Measurements from ENCODE around the gene ZNF804A.
"Not testable (repeated sequence)": the region's sequence is repeated elsewhere in the genome, so short reads cannot be mapped to it uniquely, and the experiment has no call there.

DNA sequence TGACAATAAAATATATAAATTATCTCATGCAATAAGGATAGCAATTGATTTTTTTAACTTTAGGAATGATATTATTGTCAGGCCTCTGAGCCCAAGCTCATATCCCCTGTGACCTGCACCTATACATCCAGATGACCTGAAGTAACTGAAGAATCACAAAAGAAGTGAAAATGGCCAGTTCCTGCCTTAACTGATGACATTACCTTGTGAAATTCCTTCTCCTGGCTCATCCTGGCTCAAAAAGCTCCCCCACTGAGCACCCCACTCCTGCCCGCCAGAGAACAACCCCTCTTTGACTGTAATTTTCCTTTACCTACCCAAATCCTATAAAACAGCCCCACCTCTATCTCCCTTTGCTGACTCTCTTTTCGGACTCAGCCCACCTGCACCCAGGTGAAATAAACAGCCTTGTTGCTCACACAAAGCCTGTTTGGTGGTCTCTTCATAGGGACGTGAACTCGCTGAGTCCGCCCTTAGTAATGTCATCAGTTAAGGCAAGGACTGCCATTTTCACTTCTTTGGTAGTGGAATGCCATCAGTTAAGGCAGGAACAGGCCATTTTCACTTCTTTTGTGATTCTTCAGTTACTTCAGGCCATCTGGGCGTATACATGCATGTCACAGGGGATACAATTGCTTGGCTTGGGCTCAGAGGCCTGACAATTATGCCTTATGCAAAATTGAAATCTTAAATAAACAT is 161.4 kb downstream of the ZNF804A start:
- TF ChIP-seq, protein P1, sequence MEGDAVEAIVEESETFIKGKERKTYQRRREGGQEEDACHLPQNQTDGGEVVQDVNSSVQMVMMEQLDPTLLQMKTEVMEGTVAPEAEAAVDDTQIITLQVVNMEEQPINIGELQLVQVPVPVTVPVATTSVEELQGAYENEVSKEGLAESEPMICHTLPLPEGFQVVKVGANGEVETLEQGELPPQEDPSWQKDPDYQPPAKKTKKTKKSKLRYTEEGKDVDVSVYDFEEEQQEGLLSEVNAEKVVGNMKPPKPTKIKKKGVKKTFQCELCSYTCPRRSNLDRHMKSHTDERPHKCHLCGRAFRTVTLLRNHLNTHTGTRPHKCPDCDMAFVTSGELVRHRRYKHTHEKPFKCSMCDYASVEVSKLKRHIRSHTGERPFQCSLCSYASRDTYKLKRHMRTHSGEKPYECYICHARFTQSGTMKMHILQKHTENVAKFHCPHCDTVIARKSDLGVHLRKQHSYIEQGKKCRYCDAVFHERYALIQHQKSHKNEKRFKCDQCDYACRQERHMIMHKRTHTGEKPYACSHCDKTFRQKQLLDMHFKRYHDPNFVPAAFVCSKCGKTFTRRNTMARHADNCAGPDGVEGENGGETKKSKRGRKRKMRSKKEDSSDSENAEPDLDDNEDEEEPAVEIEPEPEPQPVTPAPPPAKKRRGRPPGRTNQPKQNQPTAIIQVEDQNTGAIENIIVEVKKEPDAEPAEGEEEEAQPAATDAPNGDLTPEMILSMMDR (IDR thresholded peaks at IDR 0.05) = not testable (repeated sequence)
- TF ChIP-seq POLR2A, POLR2AphosphoS5 (IDR thresholded peaks at IDR 0.05): not testable (repeated sequence)
